HG02678 (cell line): ENCODE results near the gene PCDHGA11.
A peak's percentile ranks its signal among the peaks of the same experiment; 100 is the strongest.
"Not testable (repeated sequence)": the region's sequence is repeated elsewhere in the genome, so short reads cannot be mapped to it uniquely, and the experiment has no call there.

Source experiments
- ATAC-seq: cut with Tn5 transposase; IDR thresholded peaks from one replicate; pipeline ENCODE4 v1.9.1; 2021; ENCODE audit warnings: mild to moderate bottlenecking, moderate library complexity; ENCODE audit not compliant: unreplicated experiment

PCDHGA11 gene

DNA sequence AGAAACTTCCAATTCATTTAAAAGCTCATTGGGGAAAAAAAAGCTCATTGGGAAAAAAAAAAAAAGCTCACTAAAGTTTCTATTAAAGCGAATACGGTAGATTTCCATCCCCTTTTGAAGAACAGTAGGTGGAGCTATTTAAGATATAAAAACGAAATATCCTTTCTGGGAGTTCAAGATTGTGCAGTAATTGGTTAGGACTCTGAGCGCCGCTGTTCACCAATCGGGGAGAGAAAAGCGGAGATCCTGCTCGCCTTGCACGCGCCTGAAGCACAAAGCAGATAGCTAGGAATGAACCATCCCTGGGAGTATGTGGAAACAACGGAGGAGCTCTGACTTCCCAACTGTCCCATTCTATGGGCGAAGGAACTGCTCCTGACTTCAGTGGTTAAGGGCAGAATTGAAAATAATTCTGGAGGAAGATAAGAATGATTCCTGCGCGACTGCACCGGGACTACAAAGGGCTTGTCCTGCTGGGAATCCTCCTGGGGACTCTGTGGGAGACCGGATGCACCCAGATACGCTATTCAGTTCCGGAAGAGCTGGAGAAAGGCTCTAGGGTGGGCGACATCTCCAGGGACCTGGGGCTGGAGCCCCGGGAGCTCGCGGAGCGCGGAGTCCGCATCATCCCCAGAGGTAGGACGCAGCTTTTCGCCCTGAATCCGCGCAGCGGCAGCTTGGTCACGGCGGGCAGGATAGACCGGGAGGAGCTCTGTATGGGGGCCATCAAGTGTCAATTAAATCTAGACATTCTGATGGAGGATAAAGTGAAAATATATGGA, 9.7 kb downstream of the PCDHGA11 start, which contains the start of gene PCDHGA12:
TSS of gene PCDHGA12 (plus strand) at position 176 of the 782 bp plus-strand sequence. CDS start at position 429, 253 bp downstream.
- ATAC-seq = no peak

DNA sequence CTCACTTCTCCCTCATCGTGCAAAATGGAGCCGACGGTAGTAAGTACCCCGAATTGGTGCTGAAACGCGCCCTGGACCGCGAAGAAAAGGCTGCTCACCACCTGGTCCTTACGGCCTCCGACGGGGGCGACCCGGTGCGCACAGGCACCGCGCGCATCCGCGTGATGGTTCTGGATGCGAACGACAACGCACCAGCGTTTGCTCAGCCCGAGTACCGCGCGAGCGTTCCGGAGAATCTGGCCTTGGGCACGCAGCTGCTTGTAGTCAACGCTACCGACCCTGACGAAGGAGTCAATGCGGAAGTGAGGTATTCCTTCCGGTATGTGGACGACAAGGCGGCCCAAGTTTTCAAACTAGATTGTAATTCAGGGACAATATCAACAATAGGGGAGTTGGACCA, 10.4 kb downstream of the PCDHGA11 start:
- ATAC-seq = peak; percentile 41

DNA sequence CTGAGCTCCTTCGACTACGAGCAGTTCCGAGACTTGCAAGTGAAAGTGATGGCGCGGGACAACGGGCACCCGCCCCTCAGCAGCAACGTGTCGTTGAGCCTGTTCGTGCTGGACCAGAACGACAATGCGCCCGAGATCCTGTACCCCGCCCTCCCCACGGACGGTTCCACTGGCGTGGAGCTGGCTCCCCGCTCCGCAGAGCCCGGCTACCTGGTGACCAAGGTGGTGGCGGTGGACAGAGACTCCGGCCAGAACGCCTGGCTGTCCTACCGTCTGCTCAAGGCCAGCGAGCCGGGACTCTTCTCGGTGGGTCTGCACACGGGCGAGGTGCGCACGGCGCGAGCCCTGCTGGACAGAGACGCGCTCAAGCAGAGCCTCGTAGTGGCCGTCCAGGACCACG, 11.5 kb downstream of the PCDHGA11 start:
- not testable (repeated sequence) for ATAC-seq

DNA sequence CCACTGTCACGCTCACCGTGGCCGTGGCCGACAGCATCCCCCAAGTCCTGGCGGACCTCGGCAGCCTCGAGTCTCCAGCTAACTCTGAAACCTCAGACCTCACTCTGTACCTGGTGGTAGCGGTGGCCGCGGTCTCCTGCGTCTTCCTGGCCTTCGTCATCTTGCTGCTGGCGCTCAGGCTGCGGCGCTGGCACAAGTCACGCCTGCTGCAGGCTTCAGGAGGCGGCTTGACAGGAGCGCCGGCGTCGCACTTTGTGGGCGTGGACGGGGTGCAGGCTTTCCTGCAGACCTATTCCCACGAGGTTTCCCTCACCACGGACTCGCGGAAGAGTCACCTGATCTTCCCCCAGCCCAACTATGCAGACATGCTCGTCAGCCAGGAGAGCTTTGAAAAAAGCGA, 11.9 kb downstream of the PCDHGA11 start:
- not testable (repeated sequence) for ATAC-seq

DNA sequence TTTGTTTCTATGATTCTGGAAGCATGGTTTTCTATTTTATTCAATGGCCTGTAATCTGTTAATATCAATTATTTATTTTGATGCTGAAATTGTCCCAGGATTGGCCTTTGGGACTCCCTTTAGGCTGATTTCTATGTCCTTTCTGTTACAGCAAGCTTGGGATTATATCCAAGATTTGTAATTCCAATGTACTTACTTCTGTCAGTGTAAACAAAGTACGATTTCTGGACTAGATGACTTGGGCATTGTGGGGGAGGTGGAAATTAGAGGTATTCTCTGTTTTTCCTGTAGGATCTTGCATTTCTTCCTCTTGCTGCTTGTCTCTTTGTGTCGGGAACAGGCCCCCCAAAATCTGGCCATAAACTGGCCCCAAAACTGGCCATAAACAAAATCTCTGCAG, 13.2 kb downstream of the PCDHGA11 start:
- no peak for ATAC-seq

DNA sequence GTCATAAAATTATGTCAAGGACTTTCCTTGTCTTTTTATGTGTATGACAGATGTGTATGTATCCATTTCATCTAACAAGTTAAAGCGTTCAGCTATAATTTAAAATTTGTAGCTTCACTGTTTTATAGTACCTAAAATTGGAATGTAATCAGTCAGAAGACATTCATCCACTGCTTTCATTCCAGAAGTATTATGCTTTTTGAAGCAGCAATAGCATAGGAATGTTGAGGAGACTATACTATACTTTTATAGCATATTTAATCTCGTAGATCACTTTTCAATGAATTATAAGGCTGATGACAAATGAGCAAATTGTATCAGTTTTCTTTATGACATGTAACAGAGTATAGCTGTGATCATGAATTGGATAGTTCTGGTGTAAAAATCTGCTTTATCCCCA, 16.4 kb downstream of the PCDHGA11 start:
- no peak for ATAC-seq

DNA sequence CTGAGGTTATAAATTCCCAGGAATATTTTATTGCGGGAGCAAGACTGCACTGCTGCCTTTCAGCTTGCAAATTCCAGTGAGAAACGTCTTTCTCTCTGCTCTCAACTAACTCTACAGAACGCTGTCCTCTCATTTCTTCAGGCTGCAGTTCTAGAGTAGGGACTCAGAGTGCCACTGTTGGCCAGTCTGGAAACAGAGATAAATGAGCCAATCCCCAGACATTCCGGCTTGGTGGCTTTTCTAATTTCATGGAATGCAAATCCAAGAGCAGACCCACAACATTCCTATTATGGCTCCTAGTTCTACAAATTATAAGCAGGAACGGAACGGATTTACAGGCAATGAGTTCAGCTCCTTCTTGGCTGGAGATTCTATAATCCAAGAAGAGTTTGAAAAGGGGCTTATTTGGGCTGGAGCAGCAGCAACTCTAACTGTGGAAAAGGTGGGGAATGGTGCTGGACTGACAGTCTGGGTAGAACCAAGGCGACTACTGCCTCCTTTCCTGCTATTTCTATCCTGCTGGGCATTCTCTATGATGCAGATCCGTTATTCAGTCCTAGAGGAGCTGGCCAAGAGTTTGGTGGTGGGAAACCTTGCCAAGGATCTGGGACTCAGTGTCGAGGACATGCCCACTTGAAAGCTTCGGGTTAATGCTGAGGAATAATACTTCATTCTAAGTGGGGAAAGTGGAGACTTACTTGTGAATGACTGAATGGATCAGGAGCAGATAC, 18.7 kb downstream of the PCDHGA11 start:
- ATAC-seq = no peak

DNA sequence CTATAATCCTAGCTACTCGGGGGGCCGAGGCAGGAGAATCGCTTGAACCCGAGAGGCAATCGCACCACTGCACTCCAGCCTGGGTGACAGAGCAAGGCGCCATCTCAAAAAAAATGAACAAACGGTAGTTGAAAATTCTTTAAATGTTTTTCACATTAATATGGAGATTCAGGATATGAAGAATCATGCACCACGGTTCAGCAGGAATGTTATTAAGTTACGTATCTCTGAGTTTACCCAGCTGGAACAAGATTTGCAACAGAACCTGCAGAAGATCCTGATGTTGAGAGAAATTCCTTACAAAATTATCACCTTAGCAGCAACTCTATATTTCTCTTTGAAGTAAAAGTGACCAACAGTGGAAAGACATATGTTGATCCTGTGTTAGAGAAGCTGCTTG, 19.5 kb downstream of the PCDHGA11 start:
- no peak for ATAC-seq

DNA sequence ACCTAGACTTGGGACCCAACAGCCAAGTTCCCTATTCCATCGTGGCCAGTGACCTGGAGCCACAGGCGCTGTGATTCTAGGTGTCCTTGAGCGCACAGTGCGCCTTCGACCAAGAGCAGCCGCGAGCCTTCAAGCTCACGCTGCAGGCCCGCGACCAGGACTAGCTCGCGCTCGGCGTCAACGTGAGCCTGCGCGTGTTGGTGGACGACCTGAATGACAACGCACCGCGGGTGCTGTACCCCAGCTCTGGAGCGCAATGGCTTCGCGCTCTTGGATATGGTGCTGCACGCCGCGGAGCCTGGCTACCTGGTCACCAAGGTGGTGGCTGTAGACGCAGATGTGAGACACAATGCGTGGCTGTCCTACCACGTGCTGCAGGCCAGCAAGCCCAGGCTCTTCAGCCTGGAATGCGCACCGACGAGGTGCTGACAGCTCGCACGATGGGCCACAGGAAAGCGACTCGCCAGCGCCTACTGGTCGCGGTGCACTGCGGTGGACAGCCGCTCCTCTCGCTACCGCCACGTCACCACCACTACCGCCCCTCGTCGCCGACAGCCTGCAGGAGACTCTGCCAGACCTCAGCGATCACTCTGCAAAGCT, 20.8 kb downstream of the PCDHGA11 start:
- no peak for ATAC-seq

DNA sequence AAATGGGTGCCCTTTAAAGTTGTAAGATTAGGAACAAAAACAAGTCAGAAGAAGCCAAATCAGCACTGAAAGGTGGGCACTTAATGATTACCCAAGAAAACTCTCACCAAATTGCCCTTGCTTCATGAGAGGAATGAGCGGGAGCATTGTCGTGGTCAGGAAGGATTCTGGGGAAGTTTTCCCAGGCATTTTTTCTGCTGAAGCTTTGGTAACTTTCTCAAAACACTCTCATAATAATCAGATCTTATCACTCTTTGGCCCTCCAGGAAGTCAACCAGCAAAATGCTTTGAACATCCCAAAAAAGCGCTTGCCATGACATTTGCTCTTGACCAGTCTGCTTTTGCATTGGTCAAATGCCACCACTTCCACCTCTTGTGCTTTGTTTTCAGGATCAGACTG, 44.5 kb downstream of the PCDHGA11 start:
- ATAC-seq = no peak
